Measurements from ENCODE around the gene SLC17A9. TPM values are rescaled to one million over a fixed set of nuclear protein-coding genes. Genes with fewer than 3 reads are reported as not detected.

The SLC17A9 gene
- total RNA-seq, 2 experiments from 2014 or later: 17.4 to 20.6 TPM

GRCh38 chr20:62963614-62964397, 11.3 kb downstream of the SLC17A9 start:
- H3K27me3 Mint-ChIP-seq (ENCODE audit: low read depth): no peaks in the 10 kb centered on the region
- CTCF ChIA-PET: interaction anchor here (0.8 kb wide), 1 partner anchor 9 kb away, joined by 3 read pairs; no protein-coding TSS in a partner anchor
- intact Hi-C loops (cut with micrococcal nuclease): no loop called here
- no peak overlapping the region for H3K4me3 Mint-ChIP-seq
- no peaks in the 10 kb centered on the region for H3K36me3 Mint-ChIP-seq (ENCODE audit: low read depth)
- H3K9me3 Mint-ChIP-seq: no peaks in the 10 kb centered on the region
- peaks cover 11% of the 10 kb centered on the region for H3K4me1 Mint-ChIP-seq (ENCODE audit: low read depth)
- H3K27ac Mint-ChIP-seq: no peak overlapping the region
- DNase-seq: no peak

- CTCF ChIA-PET: interaction anchor here (0.8 to 1.0 kb wide), 2 partner anchors 8 to 44 kb away, joined by 3 read pairs; no protein-coding TSS in a partner anchor
- DNase-seq: no peak
- peaks cover 4% of the 10 kb centered on the region for H3K4me1 Mint-ChIP-seq (ENCODE audit: low read depth)
- no peak overlapping the region for H3K27ac Mint-ChIP-seq
- H3K4me3 Mint-ChIP-seq: no peak overlapping the region
- intact Hi-C loops (cut with micrococcal nuclease): no loop called here
- no peaks in the 10 kb centered on the region for H3K27me3 Mint-ChIP-seq (ENCODE audit: low read depth)
- H3K9me3 Mint-ChIP-seq: no peaks in the 10 kb centered on the region
- no peaks in the 10 kb centered on the region for H3K36me3 Mint-ChIP-seq (ENCODE audit: low read depth)
Measured at GRCh38 chr20:62964700-62965099, 12.2 kb downstream of the SLC17A9 start.

- no peaks in the 10 kb centered on the region for H3K4me1 Mint-ChIP-seq (ENCODE audit: low read depth)
- no peak for DNase-seq
- no peaks in the 10 kb centered on the region for H3K27me3 Mint-ChIP-seq (ENCODE audit: low read depth)
- H3K27ac Mint-ChIP-seq: no peak overlapping the region
- CTCF ChIA-PET: interaction anchor here (1.0 to 1.1 kb wide), 2 partner anchors 10 to 43 kb away, joined by 3 read pairs; no protein-coding TSS in a partner anchor
- intact Hi-C loops (cut with micrococcal nuclease): no loop called here
- no peaks in the 10 kb centered on the region for H3K9me3 Mint-ChIP-seq
- no peak overlapping the region for H3K4me3 Mint-ChIP-seq
- no peaks in the 10 kb centered on the region for H3K36me3 Mint-ChIP-seq (ENCODE audit: low read depth)
Measured at GRCh38 chr20:62965363-62965771, 12.9 kb downstream of the SLC17A9 start.

- intact Hi-C loops (cut with micrococcal nuclease): no loop called here
- Mint-ChIP-seq H3K4me1 (ENCODE audit: low read depth) (no peaks in the 10 kb centered on the region), H3K4me3 (no peak overlapping the region), H3K27ac (no peak overlapping the region), H3K9me3 (no peaks in the 10 kb centered on the region), H3K27me3 (ENCODE audit: low read depth) (peaks cover 2% of the 10 kb centered on the region), H3K36me3 (ENCODE audit: low read depth) (no peaks in the 10 kb centered on the region)
- CTCF ChIA-PET: interaction anchor here (1.1 kb wide), 1 partner anchor 11 kb away, joined by 3 read pairs; no protein-coding TSS in a partner anchor
- no peak for DNase-seq
Measured at GRCh38 chr20:62966212-62967148, 14.0 kb downstream of the SLC17A9 start.

- Mint-ChIP-seq H3K27me3 (ENCODE audit: low read depth) (peaks cover 4% of the 10 kb centered on the region), H3K9me3 (no peaks in the 10 kb centered on the region), H3K4me1 (ENCODE audit: low read depth) (peaks cover 4% of the 10 kb centered on the region), H3K4me3 (no peak overlapping the region), H3K36me3 (ENCODE audit: low read depth) (no peaks in the 10 kb centered on the region), H3K27ac (no peak overlapping the region)
- intact Hi-C loops (cut with micrococcal nuclease): no loop called here
- CTCF ChIA-PET: no interaction called here
- DNase-seq: no peak
Measured at GRCh38 chr20:62967149-62967501, 14.6 kb downstream of the SLC17A9 start.

- H3K9me3 Mint-ChIP-seq: no peaks in the 10 kb centered on the region
- H3K36me3 Mint-ChIP-seq (ENCODE audit: low read depth): no peaks in the 10 kb centered on the region
- CTCF ChIA-PET: no interaction called here
- intact Hi-C loops (cut with micrococcal nuclease): no loop called here
- no peak for DNase-seq
- H3K4me3 Mint-ChIP-seq: no peak overlapping the region
- H3K27me3 Mint-ChIP-seq (ENCODE audit: low read depth): peaks cover 8% of the 10 kb centered on the region
- H3K27ac Mint-ChIP-seq: no peak overlapping the region
- H3K4me1 Mint-ChIP-seq (ENCODE audit: low read depth): peaks cover 8% of the 10 kb centered on the region
Measured at GRCh38 chr20:62967628-62968351, 15.3 kb downstream of the SLC17A9 start.

- Mint-ChIP-seq H3K27me3 (ENCODE audit: low read depth) (peaks cover 12% of the 10 kb centered on the region), H3K36me3 (ENCODE audit: low read depth) (no peaks in the 10 kb centered on the region), H3K9me3 (no peaks in the 10 kb centered on the region), H3K27ac (no peak overlapping the region), H3K4me1 (ENCODE audit: low read depth) (peaks cover 8% of the 10 kb centered on the region), H3K4me3 (no peak overlapping the region)
- intact Hi-C loops (cut with micrococcal nuclease): no loop called here
- CTCF ChIA-PET: interaction anchor here (1.4 kb wide), 1 partner anchor 40 kb away, joined by 3 read pairs; no protein-coding TSS in a partner anchor
- DNase-seq: no peak
Measured at GRCh38 chr20:62968378-62969178, 16.1 kb downstream of the SLC17A9 start.

GRCh38 chr20:62969179-62969760, 16.8 kb downstream of the SLC17A9 start:
- no peak for DNase-seq
- Mint-ChIP-seq H3K4me3 (no peak overlapping the region), H3K4me1 (ENCODE audit: low read depth) (peaks cover 9% of the 10 kb centered on the region), H3K9me3 (no peaks in the 10 kb centered on the region), H3K36me3 (ENCODE audit: low read depth) (no peaks in the 10 kb centered on the region), H3K27ac (no peak overlapping the region), H3K27me3 (ENCODE audit: low read depth) (peaks cover 19% of the 10 kb centered on the region)
- CTCF ChIA-PET: interaction anchor here (1.4 kb wide), 1 partner anchor 39 kb away, joined by 3 read pairs; no protein-coding TSS in a partner anchor
- intact Hi-C loops (cut with micrococcal nuclease): no loop called here

GRCh38 chr20:62969939-62970306, 17.4 kb downstream of the SLC17A9 start:
- Mint-ChIP-seq H3K4me3 (no peak overlapping the region), H3K27me3 (ENCODE audit: low read depth) (peaks cover 23% of the 10 kb centered on the region)
- CTCF ChIA-PET: interaction anchor here (1.5 kb wide), 1 partner anchor 39 kb away, joined by 12 read pairs; no protein-coding TSS in a partner anchor

GRCh38 chr20:62970307-62971210, 18.1 kb downstream of the SLC17A9 start:
- Mint-ChIP-seq H3K27me3 (ENCODE audit: low read depth) (peaks cover 24% of the 10 kb centered on the region), H3K9me3 (no peaks in the 10 kb centered on the region), H3K4me1 (ENCODE audit: low read depth) (peaks cover 9% of the 10 kb centered on the region), H3K27ac (no peak overlapping the region), H3K36me3 (ENCODE audit: low read depth) (no peaks in the 10 kb centered on the region), H3K4me3 (no peak overlapping the region)
- CTCF ChIA-PET: interaction anchor here (0.6 to 1.5 kb wide), 7 partner anchors 18 to 69 kb away, joined by 3 to 12 read pairs (median 3); no protein-coding TSS in a partner anchor
- no peak for DNase-seq
- intact Hi-C loops (cut with micrococcal nuclease): no loop called here

More at GRCh38 chr20:62969939-62970306, 17.4 kb downstream of the SLC17A9 start:
- Mint-ChIP-seq H3K27ac (peak overlapping the region; percentile 31), H3K36me3 (ENCODE audit: low read depth) (no peaks in the 10 kb centered on the region), H3K9me3 (no peaks in the 10 kb centered on the region), H3K4me1 (ENCODE audit: low read depth) (peaks cover 9% of the 10 kb centered on the region)
- no peak for DNase-seq
- intact Hi-C loops (cut with micrococcal nuclease): no loop called here

Measured in activated naive CD4-positive, alpha-beta T cell treated with anti-CD3 and anti-CD28 coated beads for 36 hours (primary cell).